GM18867 (cell line): ENCODE data around the gene UTP18.
A peak's percentile ranks its signal among the peaks of the same experiment; 100 is the strongest.
"Not testable (repeated sequence)": the region's sequence is repeated elsewhere in the genome, so short reads cannot be mapped to it uniquely, and the experiment has no call there.

Experiments used
- ATAC-seq: cut with Tn5 transposase; IDR thresholded peaks from one replicate; pipeline ENCODE4 v1.9.1; 2021; ENCODE audit warnings: mild to moderate bottlenecking, moderate library complexity; ENCODE audit not compliant: unreplicated experiment

UTP18 gene

GRCh38 chr17:51258756-51259563 is 1.4 kb upstream of the UTP18 start:
- ATAC-seq: no peak

GRCh38 chr17:51259564-51260236 is 646 bp upstream of the UTP18 start, which contains the start of gene MBTD1:
Gene MBTD1 (minus strand): TSS chr17:51260049. CDS start chr17:51225161, 34,888 bp downstream.
- peak; percentile 76 for ATAC-seq

GRCh38 chr17:51261024-51261963 is 948 bp downstream of the UTP18 start:
- no peak for ATAC-seq

- no peak for ATAC-seq
These were observed 2.7 kb downstream of the UTP18 start for GRCh38 chr17:51263006-51263405.

- not testable (repeated sequence) for ATAC-seq
These were observed 4.1 kb downstream of the UTP18 start for GRCh38 chr17:51264466-51264865.

GRCh38 chr17:51269991-51270390 is 9.6 kb downstream of the UTP18 start:
- no peak for ATAC-seq

- no peak for ATAC-seq
These were observed 10.3 kb downstream of the UTP18 start for GRCh38 chr17:51270636-51271035.

- ATAC-seq: no peak
These were observed 12.5 kb downstream of the UTP18 start for GRCh38 chr17:51272812-51273211.

- no peak for ATAC-seq
These were observed 15.0 kb downstream of the UTP18 start for GRCh38 chr17:51275381-51275780.

GRCh38 chr17:51279183-51279582 is 18.8 kb downstream of the UTP18 start:
- no peak for ATAC-seq

- no peak for ATAC-seq
These were observed 27.1 kb downstream of the UTP18 start for GRCh38 chr17:51287412-51287811.

- ATAC-seq: no peak
These were observed 29.4 kb downstream of the UTP18 start for GRCh38 chr17:51289696-51290111.

GRCh38 chr17:51294338-51294737 is 34.0 kb downstream of the UTP18 start:
- ATAC-seq: not testable (repeated sequence)

- no peak for ATAC-seq
These were observed 38.4 kb downstream of the UTP18 start for GRCh38 chr17:51298508-51299371.

- no peak for ATAC-seq
These were observed 39.5 kb downstream of the UTP18 start for GRCh38 chr17:51299859-51300258.

- ATAC-seq: no peak
These were observed 44.8 kb downstream of the UTP18 start for GRCh38 chr17:51305182-51305581.

GRCh38 chr17:51312003-51312402 is 51.7 kb downstream of the UTP18 start:
- ATAC-seq: not testable (repeated sequence)

GRCh38 chr17:51319186-51319585 is 58.8 kb downstream of the UTP18 start:
- no peak for ATAC-seq

- peak; percentile 53 for ATAC-seq
These were observed 62.2 kb downstream of the UTP18 start for GRCh38 chr17:51322390-51323029.

GRCh38 chr17:51325471-51325870 is 65.1 kb downstream of the UTP18 start:
- no peak for ATAC-seq
